PFSK-1 (cell line): ENCODE measurements around the gene MAP4K4.

ENCODE experiments used
- FOXP2 ChIP-seq: optimal IDR thresholded peaks from 2 replicates; pipeline ENCODE3; 2011; ENCODE audit warnings: borderline replicate concordance, control low read depth, inconsistent platforms; ENCODE audit not compliant: insufficient read depth; ENCODE audit errors: extremely low read length, extremely low read depth
- POLR2AphosphoS5 ChIP-seq: IDR thresholded peaks from 2 replicates; pipeline ENCODE4 v1.6.1; 2012; ENCODE audit warnings: low read depth, mild to moderate bottlenecking, control low read depth, low read length, moderate library complexity
- REST ChIP-seq, 2 experiments: IDR thresholded peaks; 2 replicates each; pipeline versions ENCODE4 v1.6.1 to v1.8.0; 2011 to 2012; ENCODE audit warnings: low read depth in 2 of 2, low read length in 2 of 2, control low read depth in 1 of 2, inconsistent platforms in 1 of 2, mild to moderate bottlenecking in 1 of 2, moderate library complexity in 1 of 2; ENCODE audit not compliant: insufficient read depth in 1 of 2
- TAF1 ChIP-seq: IDR thresholded peaks from 2 replicates; pipeline ENCODE4 v1.6.1; 2012; ENCODE audit warnings: low read length, control low read depth, borderline replicate concordance; ENCODE audit not compliant: insufficient read depth

- TF ChIP-seq POLR2AphosphoS5, result no peak
- no peak for TF ChIP-seq REST (IDR thresholded peaks at IDR 0.05; ENCODE audit: insufficient read depth in 1 of 2, low read depth in 2 of 2, low read length in 2 of 2)
- no peak for TF ChIP-seq FOXP2
- no peak for TF ChIP-seq TAF1
Observed at GRCh38 chr2:101823347-101823791, 125.9 kb downstream of the MAP4K4 start.
